Measurements from ENCODE around the gene THADA. TPM values are rescaled to one million over a fixed set of nuclear protein-coding genes. Genes with fewer than 3 reads are reported as not detected.
A peak's percentile ranks its signal among the peaks of the same experiment; 100 is the strongest.

Gene THADA
- total RNA-seq, 4 donors from 2014 or later = 31.2 to 68.8 (median 54.9) TPM

DNA sequence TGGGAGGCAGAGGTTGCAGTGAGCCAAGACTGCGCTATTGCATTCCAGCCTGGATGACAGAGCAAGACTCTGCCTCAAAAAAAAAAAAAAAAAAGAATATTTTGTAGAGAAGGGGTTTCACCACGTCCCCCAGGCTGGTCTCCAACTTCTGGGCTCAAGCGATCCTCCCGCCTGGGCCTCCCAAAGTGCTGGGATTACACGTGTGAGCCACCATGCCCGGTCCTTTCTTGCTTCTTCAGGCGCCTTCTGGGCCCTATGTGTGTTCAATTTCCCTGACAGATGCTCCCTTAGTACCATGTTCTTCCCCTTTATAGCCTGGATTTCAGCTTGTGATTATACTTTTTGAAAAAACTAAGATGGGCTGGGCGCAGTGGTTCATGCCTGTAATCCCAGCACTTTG, 379.2 kb downstream of the THADA start:
- no peaks in the 10 kb centered on the region for H3K27me3 ChIP-seq
- no peak overlapping the region for H3K4me3 ChIP-seq
- no peaks in the 10 kb centered on the region for H3K36me3 ChIP-seq
- no peaks in the 10 kb centered on the region for H3K9me3 ChIP-seq
- no peak for DNase-seq
- intact Hi-C loops (cut with DNase I; ENCODE audit: low total_unique reads) = no loop called here
- peaks cover 4 to 19% of the 10 kb centered on the region in 2 donors for H3K4me1 ChIP-seq
- TF ChIP-seq, protein P1, sequence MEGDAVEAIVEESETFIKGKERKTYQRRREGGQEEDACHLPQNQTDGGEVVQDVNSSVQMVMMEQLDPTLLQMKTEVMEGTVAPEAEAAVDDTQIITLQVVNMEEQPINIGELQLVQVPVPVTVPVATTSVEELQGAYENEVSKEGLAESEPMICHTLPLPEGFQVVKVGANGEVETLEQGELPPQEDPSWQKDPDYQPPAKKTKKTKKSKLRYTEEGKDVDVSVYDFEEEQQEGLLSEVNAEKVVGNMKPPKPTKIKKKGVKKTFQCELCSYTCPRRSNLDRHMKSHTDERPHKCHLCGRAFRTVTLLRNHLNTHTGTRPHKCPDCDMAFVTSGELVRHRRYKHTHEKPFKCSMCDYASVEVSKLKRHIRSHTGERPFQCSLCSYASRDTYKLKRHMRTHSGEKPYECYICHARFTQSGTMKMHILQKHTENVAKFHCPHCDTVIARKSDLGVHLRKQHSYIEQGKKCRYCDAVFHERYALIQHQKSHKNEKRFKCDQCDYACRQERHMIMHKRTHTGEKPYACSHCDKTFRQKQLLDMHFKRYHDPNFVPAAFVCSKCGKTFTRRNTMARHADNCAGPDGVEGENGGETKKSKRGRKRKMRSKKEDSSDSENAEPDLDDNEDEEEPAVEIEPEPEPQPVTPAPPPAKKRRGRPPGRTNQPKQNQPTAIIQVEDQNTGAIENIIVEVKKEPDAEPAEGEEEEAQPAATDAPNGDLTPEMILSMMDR (IDR thresholded peaks at IDR 0.05) = no peak
- TF ChIP-seq POLR2A (IDR thresholded peaks at IDR 0.05) = no peak
- peak overlapping the region; percentile 18 to 34 for H3K27ac ChIP-seq

DNA sequence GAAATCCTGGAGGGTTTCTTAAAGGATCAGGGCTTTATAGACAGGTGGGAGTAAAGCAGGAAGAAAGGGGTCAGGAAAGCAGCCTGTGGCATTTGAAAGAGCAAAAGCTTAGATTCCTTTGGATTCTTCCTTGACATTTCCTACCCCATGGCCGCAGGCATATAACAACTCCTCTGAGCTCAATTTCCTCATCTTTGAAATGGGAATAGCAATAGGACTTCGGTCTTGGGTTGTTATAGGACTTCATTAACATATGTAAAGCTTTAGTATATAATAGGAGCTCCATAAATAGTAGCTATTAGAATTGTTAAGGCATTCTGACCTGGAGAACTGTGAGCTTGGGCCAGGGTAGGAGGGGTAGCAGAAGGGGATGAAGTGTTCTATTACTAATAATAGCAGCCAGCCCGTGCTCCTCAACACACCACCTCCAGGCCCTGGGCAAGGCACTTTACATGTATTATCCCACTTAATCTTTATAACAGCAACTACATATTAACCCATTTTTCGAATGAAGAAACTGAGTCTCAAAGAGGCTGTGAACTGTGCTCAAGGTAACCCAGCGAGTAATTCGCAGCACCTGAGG, 380.1 kb downstream of the THADA start:
- H3K36me3 ChIP-seq = no peaks in the 10 kb centered on the region
- no peak for DNase-seq
- no peak overlapping the region for H3K27ac ChIP-seq
- no peaks in the 10 kb centered on the region for H3K27me3 ChIP-seq
- intact Hi-C loops (cut with DNase I; ENCODE audit: low total_unique reads) = no loop called here
- H3K4me1 ChIP-seq = peaks cover 4 to 19% of the 10 kb centered on the region in 2 donors
- no peak overlapping the region for H3K4me3 ChIP-seq
- H3K9me3 ChIP-seq = no peaks in the 10 kb centered on the region
- TF ChIP-seq POLR2A (IDR thresholded peaks at IDR 0.05) = no peak
- TF ChIP-seq, protein P1 (IDR thresholded peaks at IDR 0.05) = no peak

DNA sequence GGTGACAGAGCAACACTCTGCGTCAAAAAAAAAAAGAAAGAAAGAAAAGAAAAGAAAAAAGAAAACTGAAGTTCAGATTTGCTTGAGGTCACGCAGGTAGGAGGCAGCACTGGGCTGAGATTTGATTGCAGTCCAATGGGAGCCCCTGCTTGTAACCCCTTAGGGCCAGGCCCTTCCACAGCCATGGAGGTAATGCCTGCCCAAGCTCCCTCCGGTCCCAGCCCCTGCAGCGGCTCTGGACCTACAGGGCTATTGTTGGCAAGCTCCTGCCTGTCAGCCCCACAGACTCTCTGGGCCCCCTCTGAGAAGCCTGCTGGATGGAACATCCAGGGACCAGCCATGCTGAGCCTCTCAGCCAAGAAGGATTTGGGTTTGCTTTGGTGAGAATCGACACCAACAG, 381.6 kb downstream of the THADA start:
- Histone ChIP-seq H3K36me3 (no peaks in the 10 kb centered on the region), H3K4me3 (no peak overlapping the region), H3K27me3 (no peaks in the 10 kb centered on the region), H3K4me1 (peaks cover 4 to 17% of the 10 kb centered on the region in 2 donors), H3K27ac (no peak overlapping the region), H3K9me3 (no peaks in the 10 kb centered on the region)
- intact Hi-C loops (cut with DNase I; ENCODE audit: low total_unique reads) = no loop called here
- DNase-seq = no peak
- TF ChIP-seq, protein P1 (IDR thresholded peaks at IDR 0.05) = no peak
- TF ChIP-seq POLR2A (IDR thresholded peaks at IDR 0.05) = no peak

DNA sequence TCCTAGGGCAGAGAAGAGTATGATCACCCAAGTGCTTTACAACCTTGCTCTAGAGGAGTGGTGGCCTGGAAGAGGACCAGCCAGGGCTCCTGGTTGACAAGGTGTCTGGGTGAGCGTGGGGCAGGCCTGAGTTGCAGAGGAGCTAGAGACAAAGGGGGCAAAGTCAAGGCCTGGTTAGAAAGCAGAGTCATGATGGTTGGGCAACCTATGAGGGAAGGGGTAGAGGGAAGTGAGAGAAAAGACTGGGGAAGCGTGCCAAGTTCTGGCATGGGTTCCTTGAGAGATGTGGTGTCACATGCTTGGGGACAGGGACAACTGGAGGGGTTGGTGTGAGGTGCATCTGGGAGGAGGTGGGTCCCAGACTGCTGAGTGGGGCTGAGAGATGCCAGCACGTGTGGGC, 382.9 kb downstream of the THADA start:
- no peak overlapping the region for H3K27ac ChIP-seq
- no peak overlapping the region for H3K4me3 ChIP-seq
- TF ChIP-seq POLR2A (IDR thresholded peaks at IDR 0.05) = no peak
- TF ChIP-seq, protein P1 (IDR thresholded peaks at IDR 0.05) = no peak
- intact Hi-C loops (cut with DNase I; ENCODE audit: low total_unique reads) = no loop called here
- peak in 1 of 2 donors; percentile 48 for DNase-seq
- no peaks in the 10 kb centered on the region for H3K36me3 ChIP-seq
- peaks cover 3% of the 10 kb centered on the region in 2 donors for H3K4me1 ChIP-seq
- H3K27me3 ChIP-seq = no peaks in the 10 kb centered on the region
- no peaks in the 10 kb centered on the region for H3K9me3 ChIP-seq

DNA sequence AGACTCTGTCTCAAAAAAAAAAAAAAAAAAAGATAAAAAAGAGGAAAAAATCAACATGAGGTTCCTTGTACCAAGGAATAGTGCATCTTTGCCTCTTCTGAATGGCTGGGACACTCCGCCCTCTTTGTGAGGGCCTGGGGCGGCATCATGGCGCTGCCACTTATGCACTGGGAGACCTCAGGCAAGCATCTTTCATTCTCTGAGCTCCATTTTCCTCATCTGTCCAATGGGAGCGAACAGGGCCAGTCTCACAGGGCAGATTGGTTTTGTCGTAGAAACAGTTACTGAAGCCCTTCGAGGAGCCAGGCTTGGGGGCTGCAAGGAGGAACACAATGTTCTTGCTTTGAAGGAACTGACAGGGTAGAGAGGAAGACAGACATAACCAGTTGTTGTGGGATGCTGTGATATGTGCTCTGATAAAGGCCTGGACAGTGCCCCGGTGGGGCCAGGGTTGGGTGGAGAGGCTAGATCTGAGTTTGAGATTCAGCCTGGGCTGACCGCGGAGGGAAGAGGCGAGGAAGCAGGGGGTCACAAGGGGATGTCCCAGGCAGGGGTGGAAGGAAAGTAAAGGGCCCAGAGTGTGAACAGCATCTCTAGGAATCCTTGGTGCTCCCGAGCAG, 383.5 kb downstream of the THADA start:
- no peaks in the 10 kb centered on the region for H3K9me3 ChIP-seq
- intact Hi-C loops (cut with DNase I; ENCODE audit: low total_unique reads) = no loop called here
- H3K36me3 ChIP-seq = no peaks in the 10 kb centered on the region
- TF ChIP-seq POLR2A (IDR thresholded peaks at IDR 0.05) = no peak
- TF ChIP-seq, protein P1 (IDR thresholded peaks at IDR 0.05) = no peak
- H3K4me1 ChIP-seq = no peaks in the 10 kb centered on the region
- no peaks in the 10 kb centered on the region for H3K27me3 ChIP-seq
- no peak overlapping the region for H3K27ac ChIP-seq
- no peak overlapping the region for H3K4me3 ChIP-seq
- no peak for DNase-seq
